AG09309 (cell line): Measurements from ENCODE around the gene NRCAM.

Source experiments
- DNase-seq: peaks from one replicate; pipeline ENCODE4 v3.0.0-alpha.2; 2010; ENCODE audit warnings: low read depth
- H3K4me3 ChIP-seq: 2 replicates; pipeline ENCODE4 v1.5.1; 2011; ENCODE audit warnings: mild to moderate bottlenecking, low read depth, low read length, moderate library complexity; ENCODE audit not compliant: control insufficient read depth
- CTCF ChIP-seq: IDR thresholded peaks from 2 replicates; pipeline ENCODE4 v1.5.1; 2011; ENCODE audit warnings: mild to moderate bottlenecking, low read depth, low read length, inconsistent platforms; ENCODE audit not compliant: insufficient read depth, control insufficient read depth; ENCODE audit errors: missing control alignments

Gene NRCAM

DNA sequence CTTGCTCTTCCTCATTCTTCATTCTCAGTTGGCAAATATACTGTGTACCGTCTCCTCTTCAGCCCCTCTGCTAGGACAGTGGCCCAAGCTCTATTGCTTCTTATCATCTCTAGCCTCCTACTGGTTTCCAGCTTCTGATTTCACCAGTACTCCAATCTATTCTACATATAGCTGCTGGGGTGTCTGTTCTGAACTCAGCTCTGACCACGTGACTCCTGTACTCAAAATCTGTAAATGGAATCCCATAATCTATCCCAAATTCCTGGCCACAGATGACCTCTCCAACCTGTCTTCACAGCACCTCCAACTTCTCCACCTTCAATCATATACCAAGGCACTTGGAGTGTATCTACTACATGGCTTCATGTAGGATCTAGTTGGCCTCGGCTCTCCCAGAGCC lies 152.9 kb downstream of the NRCAM start:
- DNase-seq: no peak
- no peak overlapping the region for H3K4me3 ChIP-seq
- no peak for TF ChIP-seq CTCF

- H3K4me3 ChIP-seq: no peak overlapping the region
- no peak for DNase-seq
- TF ChIP-seq CTCF: no peak
These were observed 154.8 kb downstream of the NRCAM start for GRCh38 chr7:108301387-108301786.

DNA sequence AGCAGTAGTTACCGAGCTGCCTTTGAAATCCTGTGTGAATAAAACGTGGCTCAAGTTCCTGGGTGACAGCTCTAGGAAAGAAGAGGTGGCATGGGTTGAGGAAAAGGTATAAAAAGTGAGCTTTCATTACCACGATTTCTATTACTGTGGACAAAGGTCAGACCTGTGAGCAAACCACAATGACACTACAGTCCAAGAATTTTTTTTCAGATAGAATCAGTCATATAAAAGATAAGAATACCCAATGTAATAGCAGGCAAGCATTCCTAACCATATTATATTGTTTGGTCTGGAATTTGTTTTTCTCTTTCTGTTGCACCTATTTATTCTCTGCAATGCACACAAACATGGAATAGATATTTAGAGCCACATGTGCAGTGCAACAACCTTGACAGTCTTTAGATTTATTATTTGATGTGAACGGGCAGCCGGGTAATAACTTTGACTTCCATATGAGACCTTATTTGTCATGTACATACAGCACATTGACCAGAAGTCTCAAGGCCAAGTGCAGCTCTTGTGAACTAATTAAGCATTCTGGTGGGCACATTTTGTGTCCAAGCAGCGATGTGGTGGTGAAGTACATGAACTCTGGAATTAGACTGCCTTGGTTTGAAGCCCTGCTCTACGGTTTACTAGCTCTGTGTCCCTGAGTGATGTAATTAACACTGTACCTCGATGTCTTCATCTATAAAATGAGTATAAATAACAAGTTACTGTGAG lies 156.8 kb downstream of the NRCAM start:
- TF ChIP-seq CTCF: no peak
- DNase-seq: no peak
- no peak overlapping the region for H3K4me3 ChIP-seq

GRCh38 chr7:108296911-108297310 lies 159.3 kb downstream of the NRCAM start:
- no peak for TF ChIP-seq CTCF
- H3K4me3 ChIP-seq: no peak overlapping the region
- no peak for DNase-seq

GRCh38 chr7:108294595-108294994 lies 161.6 kb downstream of the NRCAM start:
- DNase-seq: no peak
- TF ChIP-seq CTCF: no peak
- no peak overlapping the region for H3K4me3 ChIP-seq

DNA sequence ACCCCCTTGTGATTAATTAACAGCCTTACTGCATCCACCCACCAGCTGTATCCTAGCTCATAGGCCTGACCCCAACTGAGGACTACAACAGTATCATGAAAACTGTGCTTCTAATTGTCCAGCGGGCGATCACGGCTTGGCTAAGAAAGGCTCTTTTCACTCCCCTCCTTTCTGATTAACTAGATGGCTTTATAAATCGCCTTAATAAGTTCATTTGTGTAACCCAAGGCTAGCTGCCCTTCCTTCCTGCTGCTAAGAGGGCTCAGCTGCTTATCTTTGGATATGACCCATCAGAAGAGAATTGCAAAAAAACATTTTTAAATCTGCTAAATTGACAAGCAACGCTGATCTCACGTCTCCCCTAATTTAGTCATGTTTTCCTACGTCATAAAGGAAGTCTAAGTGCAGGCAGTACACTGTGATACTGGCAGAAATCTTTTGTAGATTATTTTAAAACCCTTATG lies 163.1 kb downstream of the NRCAM start:
- TF ChIP-seq CTCF: no peak
- H3K4me3 ChIP-seq: no peak overlapping the region
- no peak for DNase-seq
